ENCODE results near the gene UBXN4.

- TF ChIP-seq, protein P1, sequence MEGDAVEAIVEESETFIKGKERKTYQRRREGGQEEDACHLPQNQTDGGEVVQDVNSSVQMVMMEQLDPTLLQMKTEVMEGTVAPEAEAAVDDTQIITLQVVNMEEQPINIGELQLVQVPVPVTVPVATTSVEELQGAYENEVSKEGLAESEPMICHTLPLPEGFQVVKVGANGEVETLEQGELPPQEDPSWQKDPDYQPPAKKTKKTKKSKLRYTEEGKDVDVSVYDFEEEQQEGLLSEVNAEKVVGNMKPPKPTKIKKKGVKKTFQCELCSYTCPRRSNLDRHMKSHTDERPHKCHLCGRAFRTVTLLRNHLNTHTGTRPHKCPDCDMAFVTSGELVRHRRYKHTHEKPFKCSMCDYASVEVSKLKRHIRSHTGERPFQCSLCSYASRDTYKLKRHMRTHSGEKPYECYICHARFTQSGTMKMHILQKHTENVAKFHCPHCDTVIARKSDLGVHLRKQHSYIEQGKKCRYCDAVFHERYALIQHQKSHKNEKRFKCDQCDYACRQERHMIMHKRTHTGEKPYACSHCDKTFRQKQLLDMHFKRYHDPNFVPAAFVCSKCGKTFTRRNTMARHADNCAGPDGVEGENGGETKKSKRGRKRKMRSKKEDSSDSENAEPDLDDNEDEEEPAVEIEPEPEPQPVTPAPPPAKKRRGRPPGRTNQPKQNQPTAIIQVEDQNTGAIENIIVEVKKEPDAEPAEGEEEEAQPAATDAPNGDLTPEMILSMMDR (conservative IDR thresholded peaks at IDR 0.05): peak; percentile 67
- TF ChIP-seq ZFX (IDR thresholded peaks at IDR 0.05): no peak
These were observed 77.4 kb downstream of the UBXN4 start for GRCh38 chr2:135818937-135819610.

Data from C4-2B (cell line).